GM12891 (cell line): Measurements from ENCODE around the gene LMO4.

ENCODE experiments used
- POLR2AphosphoS5 ChIP-seq: IDR thresholded peaks from 2 replicates; pipeline ENCODE4 v1.6.1; 2011; ENCODE audit warnings: low read depth, low read length, control low read depth
- TAF1 ChIP-seq: IDR thresholded peaks from 2 replicates; pipeline ENCODE4 v1.6.1; 2011; ENCODE audit warnings: low read depth, low read length, control low read depth

DNA sequence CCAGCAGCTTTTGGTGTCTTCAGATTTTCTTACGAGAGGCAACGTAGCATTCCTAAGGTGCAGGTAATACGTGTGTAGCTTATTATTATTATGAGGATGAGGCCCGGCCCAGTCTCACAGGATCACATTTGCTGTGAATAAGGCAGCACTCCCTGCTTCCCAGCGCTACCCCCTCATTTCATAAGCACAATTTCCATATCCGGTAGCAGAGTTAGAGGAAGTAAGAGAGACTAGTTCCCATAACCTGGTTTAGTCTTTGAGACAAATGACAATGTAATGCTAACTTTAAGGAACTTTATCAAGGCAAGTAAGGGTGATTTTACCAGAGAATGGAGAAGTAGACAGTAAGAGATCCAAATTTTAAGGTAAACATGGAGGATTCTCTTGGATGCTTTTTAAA lies 14.6 kb upstream of the LMO4 start:
- TF ChIP-seq POLR2AphosphoS5 (no peak), TAF1 (no peak)
